Measurements from ENCODE around the gene ATP1B1. TPM values are rescaled to one million over a fixed set of nuclear protein-coding genes. Genes with fewer than 3 reads are reported as not detected.

Gene ATP1B1
- total RNA-seq, 1 donor from 2014 or later: 172 TPM

- DNase-seq (ENCODE audit: low spot score): no peak
Measured at GRCh38 chr1:169094897-169095569, 11.5 kb upstream of the ATP1B1 start.

DNA sequence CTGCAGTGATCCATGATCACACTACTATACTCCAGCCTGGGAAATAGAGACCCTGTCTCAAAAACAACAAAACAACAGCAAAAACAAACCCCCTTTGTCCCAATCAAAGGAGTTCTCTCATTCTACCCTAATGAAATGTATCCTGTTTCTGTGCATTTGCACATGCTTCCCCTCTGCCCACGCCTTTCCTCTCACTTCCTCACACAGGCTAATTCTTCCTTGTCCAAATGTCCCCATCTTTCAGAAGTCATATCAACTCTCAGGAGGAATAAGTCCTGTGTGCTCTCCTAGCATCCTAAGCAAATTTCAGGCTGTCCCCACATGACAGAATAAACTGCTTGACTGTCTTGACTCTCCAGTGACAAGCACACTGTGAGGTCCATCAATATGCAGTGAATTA, 8.1 kb upstream of the ATP1B1 start:
- DNase-seq (ENCODE audit: low spot score): no peak

DNA sequence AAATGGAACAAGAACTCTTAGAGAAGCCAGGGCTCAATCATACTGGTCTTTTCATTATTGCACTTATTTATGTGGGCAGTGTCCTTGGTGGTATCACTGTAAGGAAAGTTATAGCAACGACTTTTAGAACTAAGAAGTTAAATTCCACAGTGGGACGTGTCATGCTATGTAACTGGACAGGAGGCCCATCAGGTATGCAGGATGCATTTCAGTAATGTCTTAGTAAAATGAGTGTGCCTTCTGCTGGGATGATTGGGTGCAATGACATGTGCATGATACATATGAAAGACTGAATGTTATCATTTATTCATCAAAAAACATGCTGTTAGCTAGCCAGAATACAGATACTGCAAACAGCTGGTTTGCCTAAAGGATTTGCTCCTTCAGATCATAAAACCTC, 6.9 kb upstream of the ATP1B1 start:
- no peak for DNase-seq (ENCODE audit: low spot score)

- no peak for DNase-seq (ENCODE audit: low spot score)
Measured at GRCh38 chr1:169100208-169100607, 6.3 kb upstream of the ATP1B1 start.

DNA sequence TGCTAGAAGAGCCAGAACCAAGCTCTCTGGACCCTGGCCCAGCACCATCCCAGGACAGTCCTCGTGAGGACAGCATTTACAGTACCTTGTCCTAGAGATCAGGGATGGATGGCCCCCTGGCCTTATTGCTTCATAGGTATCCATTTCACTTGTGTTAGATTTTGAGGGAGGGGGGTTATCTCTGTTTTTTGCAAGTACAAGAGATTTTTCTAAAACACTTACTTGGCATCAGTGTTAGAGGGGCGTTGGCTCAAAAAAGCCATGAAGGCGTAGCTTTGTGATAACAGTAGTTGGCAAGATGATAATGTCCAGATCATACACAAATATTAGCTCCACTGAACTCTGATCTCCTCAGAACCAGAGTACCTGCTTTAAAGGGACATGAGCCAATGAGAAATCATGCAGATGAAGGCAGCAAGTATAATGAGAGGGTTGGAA, 5.8 kb upstream of the ATP1B1 start:
- no peak for DNase-seq (ENCODE audit: low spot score)

DNA sequence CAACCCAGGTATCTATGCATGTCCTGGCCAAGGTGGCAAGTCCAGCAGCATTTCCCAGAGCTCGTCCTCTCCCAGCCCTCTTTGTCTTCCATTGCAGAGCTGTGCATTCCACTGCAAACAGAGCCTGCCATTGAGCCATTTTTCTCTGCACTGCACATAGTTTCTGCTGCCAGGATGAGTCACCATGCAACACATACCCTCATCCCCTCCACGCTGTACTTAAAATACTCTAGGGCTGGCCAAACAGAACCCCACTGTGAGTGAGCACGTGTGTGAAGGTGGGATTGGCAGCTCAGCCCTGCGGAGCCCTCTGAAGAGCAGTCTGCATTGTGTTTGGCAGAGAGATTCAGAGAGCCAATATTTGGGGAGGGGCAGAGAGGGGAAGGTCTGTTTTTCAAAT, 3.9 kb upstream of the ATP1B1 start:
- no peak for DNase-seq (ENCODE audit: low spot score)

DNA sequence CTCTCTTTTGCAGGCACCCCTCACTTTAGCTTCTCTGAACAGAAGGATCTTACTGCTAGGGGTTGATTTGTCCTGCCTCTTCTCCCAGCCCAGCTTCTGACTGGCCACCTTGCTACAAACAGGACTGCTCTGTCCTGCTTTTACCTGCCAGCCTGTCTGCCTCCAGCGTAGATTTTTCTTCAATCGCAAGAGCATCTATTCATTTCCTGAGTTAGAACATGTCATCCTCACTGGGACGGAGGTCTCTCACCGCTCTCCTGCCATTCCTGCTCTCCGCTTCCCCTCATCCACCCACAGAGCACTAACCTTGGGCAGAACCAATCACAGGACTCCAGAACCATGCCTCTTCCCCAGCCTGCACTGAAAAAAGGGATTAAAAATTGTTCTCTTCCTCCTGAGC, 3.5 kb upstream of the ATP1B1 start:
- DNase-seq (ENCODE audit: low spot score): no peak

- no peak for DNase-seq (ENCODE audit: low spot score)
Measured at GRCh38 chr1:169103480-169103893, 3.0 kb upstream of the ATP1B1 start.

DNA sequence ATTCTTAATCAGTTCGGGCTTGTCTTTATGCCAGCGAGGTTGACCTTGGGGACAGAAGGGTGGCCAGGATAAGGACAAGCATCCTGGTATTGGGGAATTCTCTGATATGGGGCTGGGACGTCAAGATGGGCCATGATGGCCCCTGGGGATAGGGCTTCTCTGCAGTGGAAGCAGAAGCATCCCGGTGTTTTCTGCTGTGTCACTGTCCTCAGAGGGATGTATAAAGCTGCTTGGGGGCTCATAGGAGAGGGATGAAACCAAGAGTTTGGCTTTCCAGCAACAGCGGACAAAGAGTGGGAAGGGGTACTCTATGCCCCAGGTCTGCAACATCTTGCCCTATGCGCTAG, 1.4 kb upstream of the ATP1B1 start:
- DNase-seq (ENCODE audit: low spot score): no peak

DNA sequence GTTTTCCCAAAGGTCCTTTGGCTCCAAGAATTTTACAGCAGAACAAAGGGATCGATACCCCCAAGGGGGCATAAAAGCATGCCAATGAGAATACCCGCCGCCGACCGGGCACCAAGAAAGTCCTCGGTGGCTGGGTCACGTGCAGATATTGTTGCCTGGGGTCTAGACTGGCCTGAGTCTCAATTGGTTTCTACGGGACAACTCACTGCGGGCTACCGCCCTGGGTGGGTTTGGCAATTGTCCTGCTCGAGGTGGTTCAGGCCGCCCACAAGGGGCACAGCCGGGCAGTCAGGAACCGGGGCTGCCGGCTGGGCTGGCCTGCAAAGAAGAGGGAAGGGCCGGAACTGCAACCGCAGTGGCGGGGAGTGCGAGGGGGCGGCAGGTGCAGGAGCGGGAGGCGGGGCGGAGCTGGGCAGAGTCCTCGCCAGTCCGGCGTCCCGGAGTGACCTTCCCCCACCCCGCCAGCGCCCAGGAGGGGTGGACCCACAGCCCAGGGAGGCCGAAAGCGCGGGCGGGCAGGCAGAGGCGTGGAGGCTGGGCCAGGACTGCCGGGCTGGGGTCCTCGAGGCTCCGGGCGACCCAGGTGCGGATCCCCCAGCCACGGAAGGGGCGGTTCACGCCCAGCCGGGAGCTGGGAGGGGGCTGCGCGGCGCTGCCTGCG, 926 bp upstream of the ATP1B1 start:
- peak; percentile 86 for DNase-seq (ENCODE audit: low spot score)

- no peak for DNase-seq (ENCODE audit: low spot score)
Measured at GRCh38 chr1:169106921-169107602, 572 bp downstream of the ATP1B1 start.

DNA sequence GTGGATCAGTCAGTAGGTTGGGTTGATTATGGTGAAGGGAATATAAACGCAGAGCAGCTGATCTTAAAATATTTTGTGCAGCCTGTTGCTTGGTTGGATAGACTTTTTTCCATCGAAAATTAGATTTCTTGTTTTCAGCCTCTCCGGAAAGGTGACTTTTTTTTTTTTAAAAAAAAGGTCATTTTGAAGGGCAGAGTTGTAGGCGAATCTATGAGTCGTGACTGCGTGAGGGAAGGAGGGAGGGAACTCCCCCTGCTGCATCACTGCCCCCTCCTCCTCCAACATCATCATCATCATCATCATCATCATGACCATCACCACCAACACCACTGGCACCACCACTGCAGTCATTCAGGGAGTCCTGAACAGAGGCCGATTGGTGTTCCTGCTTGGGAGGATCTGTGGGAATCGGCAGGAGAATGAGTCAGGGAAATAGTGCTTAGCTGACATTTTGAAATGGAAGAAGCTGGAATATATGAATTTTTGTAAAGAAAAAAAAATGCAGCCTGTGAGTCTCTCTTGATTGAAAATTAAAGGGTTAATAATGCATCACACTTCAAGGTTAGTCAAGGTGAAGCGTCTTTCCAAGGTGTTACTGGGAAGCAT, 1.2 kb downstream of the ATP1B1 start:
- DNase-seq (ENCODE audit: low spot score): no peak

GRCh38 chr1:169108223-169108622, 1.7 kb downstream of the ATP1B1 start:
- no peak for DNase-seq (ENCODE audit: low spot score)

DNA sequence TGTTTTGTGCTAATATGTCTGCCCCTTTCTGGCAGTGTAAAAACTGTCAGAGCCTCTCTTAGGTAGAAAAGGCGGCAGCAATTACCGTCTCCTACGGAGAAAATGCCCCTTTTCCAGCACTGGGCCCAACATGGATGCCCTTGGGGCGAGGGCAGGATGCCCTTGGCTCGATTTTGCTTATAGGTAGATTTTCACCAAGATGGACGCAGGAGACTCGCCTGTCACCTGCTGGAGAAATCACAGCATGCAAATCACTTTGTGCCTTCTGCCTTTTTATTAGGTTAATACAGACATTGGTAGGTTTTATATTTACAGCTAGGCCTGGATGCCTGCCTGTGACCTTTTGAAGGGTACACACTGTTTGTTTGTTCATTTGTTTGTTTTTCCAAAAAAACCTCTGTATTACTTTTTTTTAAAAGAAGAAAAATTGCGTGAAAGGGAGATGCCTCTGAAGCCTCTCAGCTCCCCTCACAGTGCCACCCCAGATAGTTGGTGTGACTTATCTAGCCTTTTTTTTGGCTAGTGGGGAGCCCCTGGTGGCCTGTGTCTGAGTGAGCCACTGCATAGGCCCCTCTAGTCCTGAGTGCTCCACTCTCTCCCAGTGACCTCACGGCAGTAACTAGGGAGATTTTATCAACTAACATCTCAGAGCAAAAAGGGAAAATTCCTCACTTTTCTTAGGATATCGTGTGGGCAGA, 2.5 kb downstream of the ATP1B1 start:
- DNase-seq (ENCODE audit: low spot score): no peak

- DNase-seq (ENCODE audit: low spot score): peak; percentile 75
Measured at GRCh38 chr1:169109561-169110134, 3.2 kb downstream of the ATP1B1 start.

- DNase-seq (ENCODE audit: low spot score): no peak
Measured at GRCh38 chr1:169110236-169110635, 3.7 kb downstream of the ATP1B1 start.

DNA sequence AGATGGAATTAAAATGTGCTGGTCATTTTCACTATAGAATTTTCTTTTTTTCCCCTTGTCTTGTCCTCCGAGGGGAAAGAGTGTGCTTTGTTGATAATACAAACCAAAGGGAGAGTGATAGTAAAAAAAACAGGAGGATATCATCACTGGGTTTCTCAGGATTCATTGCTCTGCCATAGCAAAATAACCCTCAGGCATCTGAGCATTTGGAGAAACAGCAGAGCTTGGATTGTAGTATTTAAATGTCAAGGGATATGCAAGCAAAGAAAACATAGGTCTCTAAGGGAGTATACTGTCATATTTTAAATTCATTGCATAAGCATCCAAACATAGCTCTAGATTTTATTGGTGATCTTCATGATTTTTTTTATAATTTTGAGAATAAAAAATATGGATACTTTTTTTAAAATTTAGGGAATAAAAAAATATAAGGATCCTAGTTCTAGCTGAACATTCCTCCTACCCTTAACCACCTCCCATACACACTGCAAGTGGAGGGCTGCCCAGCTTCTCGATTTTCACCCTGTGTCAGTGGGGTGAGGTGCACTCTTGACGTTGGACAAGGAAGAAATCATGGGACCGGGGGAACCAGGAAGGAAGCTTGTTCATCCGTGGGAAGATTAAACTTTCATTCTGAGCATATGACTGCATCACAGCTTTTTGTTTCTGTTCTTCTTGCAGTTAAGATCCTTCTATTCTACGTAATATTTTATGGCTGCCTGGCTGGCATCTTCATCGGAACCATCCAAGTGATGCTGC, 4.4 kb downstream of the ATP1B1 start:
- DNase-seq (ENCODE audit: low spot score): peak; percentile 66

- DNase-seq (ENCODE audit: low spot score): no peak
Measured at GRCh38 chr1:169111472-169111871, 5.0 kb downstream of the ATP1B1 start.

GRCh38 chr1:169112241-169112640, 5.8 kb downstream of the ATP1B1 start:
- DNase-seq (ENCODE audit: low spot score): no peak

- DNase-seq (ENCODE audit: low spot score): no peak
Measured at GRCh38 chr1:169113613-169114119, 7.2 kb downstream of the ATP1B1 start.

Measured in ureter (tissue), 1 donor.